ENCODE measurements around the gene MAOA. TPM values are rescaled to one million over a fixed set of nuclear protein-coding genes. Genes with fewer than 3 reads are reported as not detected.
"Not testable (repeated sequence)": the region's sequence is repeated elsewhere in the genome, so short reads cannot be mapped to it uniquely, and the experiment has no call there.

MAOA gene
- total and polyA plus RNA-seq, 4 donors, result 29.6 to 108 (median 82.5) TPM

GRCh38 chrX:43655151-43656004 lies 721 bp upstream of the MAOA start:
- DNase-seq, result peak; percentile 63 to 79
- intact Hi-C loops (cut with DNase I), result loop anchor here (5.0 kb wide), 3 partner anchors 47 to 93 kb away; no protein-coding TSS in a partner anchor
- Histone ChIP-seq H3K27ac (ENCODE audit: low read depth in 1 of 2, low read length in 2 of 2) (peak overlapping the region in 1 of 2 donors; percentile 62), H3K4me3 (ENCODE audit: low read length in 2 of 2) (peak overlapping the region; percentile 8 to 73), H3K9me3 (ENCODE audit: control insufficient read depth, low read length) (no peaks in the 10 kb centered on the region), H3K4me1 (ENCODE audit: control insufficient read depth in 1 of 2, insufficient read depth in 2 of 2, low read length in 2 of 2) (no peaks in the 10 kb centered on the region), H3K27me3 (ENCODE audit: control insufficient read depth in 1 of 2, insufficient read depth in 2 of 2, low read length in 1 of 2) (no peaks in the 10 kb centered on the region), H3K36me3 (ENCODE audit: control insufficient read depth in 1 of 2, insufficient read depth in 2 of 2, low read length in 1 of 2) (no peaks in the 10 kb centered on the region)
- 0 to 37% methylated on average over 49 to 51 of the region's 51 CpGs for WGBS, 2 donors
- ATAC-seq (ENCODE audit: low FRiP score), result peak; percentile 42

GRCh38 chrX:43657671-43658070 lies 1.6 kb downstream of the MAOA start:
- Histone ChIP-seq H3K27me3 (ENCODE audit: control insufficient read depth in 1 of 2, insufficient read depth in 2 of 2, low read length in 1 of 2) (no peaks in the 10 kb centered on the region), H3K36me3 (ENCODE audit: control insufficient read depth in 1 of 2, insufficient read depth in 2 of 2, low read length in 1 of 2) (no peaks in the 10 kb centered on the region), H3K4me3 (ENCODE audit: low read length in 2 of 2) (peak overlapping the region; percentile 40 to 51), H3K27ac (ENCODE audit: low read depth in 1 of 2, low read length in 2 of 2) (no peak overlapping the region), H3K4me1 (ENCODE audit: control insufficient read depth in 1 of 2, insufficient read depth in 2 of 2, low read length in 2 of 2) (no peaks in the 10 kb centered on the region), H3K9me3 (ENCODE audit: control insufficient read depth, low read length) (no peaks in the 10 kb centered on the region)
- DNase-seq (no peak), ATAC-seq (ENCODE audit: low FRiP score) (no peak)
- intact Hi-C loops (cut with DNase I), result loop anchor here (5.0 kb wide), 3 partner anchors 45 to 95 kb away; no protein-coding TSS in a partner anchor
- 8 to 43% methylated on average over 1 of the region's 1 CpG for WGBS, 2 donors

GRCh38 chrX:43661521-43662240 lies 5.6 kb downstream of the MAOA start:
- H3K9me3 ChIP-seq (ENCODE audit: control insufficient read depth, low read length), result no peaks in the 10 kb centered on the region
- no peaks in the 10 kb centered on the region for H3K27me3 ChIP-seq (ENCODE audit: control insufficient read depth in 1 of 2, insufficient read depth in 2 of 2, low read length in 1 of 2)
- peak; percentile 51 for ATAC-seq (ENCODE audit: low FRiP score)
- intact Hi-C loops (cut with DNase I), result no loop called here
- H3K27ac ChIP-seq (ENCODE audit: low read depth in 1 of 2, low read length in 2 of 2), result no peak overlapping the region
- no peak for DNase-seq
- no peaks in the 10 kb centered on the region for H3K36me3 ChIP-seq (ENCODE audit: control insufficient read depth in 1 of 2, insufficient read depth in 2 of 2, low read length in 1 of 2)
- H3K4me3 ChIP-seq (ENCODE audit: low read length in 2 of 2), result no peak overlapping the region
- WGBS, 2 donors, result 23 to 52% methylated on average over 4 of the region's 4 CpGs
- no peaks in the 10 kb centered on the region for H3K4me1 ChIP-seq (ENCODE audit: control insufficient read depth in 1 of 2, insufficient read depth in 2 of 2, low read length in 2 of 2)

GRCh38 chrX:43663173-43663572 lies 7.1 kb downstream of the MAOA start:
- Histone ChIP-seq H3K27me3 (ENCODE audit: control insufficient read depth in 1 of 2, insufficient read depth in 2 of 2, low read length in 1 of 2) (no peaks in the 10 kb centered on the region), H3K36me3 (ENCODE audit: control insufficient read depth in 1 of 2, insufficient read depth in 2 of 2, low read length in 1 of 2) (no peaks in the 10 kb centered on the region), H3K27ac (ENCODE audit: low read depth in 1 of 2, low read length in 2 of 2) (no peak overlapping the region), H3K4me3 (ENCODE audit: low read length in 2 of 2) (no peak overlapping the region), H3K9me3 (ENCODE audit: control insufficient read depth, low read length) (no peaks in the 10 kb centered on the region), H3K4me1 (ENCODE audit: control insufficient read depth in 1 of 2, insufficient read depth in 2 of 2, low read length in 2 of 2) (no peaks in the 10 kb centered on the region)
- 95 to 97% methylated on average over 1 of the region's 1 CpG for WGBS, 2 donors
- ATAC-seq (ENCODE audit: low FRiP score) (no peak), DNase-seq (no peak)
- intact Hi-C loops (cut with DNase I), result no loop called here

GRCh38 chrX:43664258-43664657 lies 8.2 kb downstream of the MAOA start:
- H3K9me3 ChIP-seq (ENCODE audit: control insufficient read depth, low read length), result no peaks in the 10 kb centered on the region
- no peak overlapping the region for H3K27ac ChIP-seq (ENCODE audit: low read depth in 1 of 2, low read length in 2 of 2)
- no peak overlapping the region for H3K4me3 ChIP-seq (ENCODE audit: low read length in 2 of 2)
- H3K36me3 ChIP-seq (ENCODE audit: control insufficient read depth in 1 of 2, insufficient read depth in 2 of 2, low read length in 1 of 2), result no peaks in the 10 kb centered on the region
- no peaks in the 10 kb centered on the region for H3K4me1 ChIP-seq (ENCODE audit: control insufficient read depth in 1 of 2, insufficient read depth in 2 of 2, low read length in 2 of 2)
- intact Hi-C loops (cut with DNase I), result no loop called here
- ATAC-seq (ENCODE audit: low FRiP score) (no peak), DNase-seq (no peak)
- H3K27me3 ChIP-seq (ENCODE audit: control insufficient read depth in 1 of 2, insufficient read depth in 2 of 2, low read length in 1 of 2), result no peaks in the 10 kb centered on the region
- 73 to 89% methylated on average over 3 of the region's 3 CpGs for WGBS, 2 donors

- ATAC-seq (ENCODE audit: low FRiP score) (no peak), DNase-seq (no peak)
- no peaks in the 10 kb centered on the region for H3K9me3 ChIP-seq (ENCODE audit: control insufficient read depth, low read length)
- WGBS, 2 donors, result 70 to 90% methylated on average over 3 of the region's 3 CpGs
- intact Hi-C loops (cut with DNase I), result no loop called here
- no peaks in the 10 kb centered on the region for H3K27me3 ChIP-seq (ENCODE audit: control insufficient read depth in 1 of 2, insufficient read depth in 2 of 2, low read length in 1 of 2)
- no peaks in the 10 kb centered on the region for H3K36me3 ChIP-seq (ENCODE audit: control insufficient read depth in 1 of 2, insufficient read depth in 2 of 2, low read length in 1 of 2)
- H3K4me3 ChIP-seq (ENCODE audit: low read length in 2 of 2), result no peak overlapping the region
- no peaks in the 10 kb centered on the region for H3K4me1 ChIP-seq (ENCODE audit: control insufficient read depth in 1 of 2, insufficient read depth in 2 of 2, low read length in 2 of 2)
- no peak overlapping the region for H3K27ac ChIP-seq (ENCODE audit: low read depth in 1 of 2, low read length in 2 of 2)
Observed at GRCh38 chrX:43664708-43665107, 8.6 kb downstream of the MAOA start.

GRCh38 chrX:43666311-43666912 lies 10.3 kb downstream of the MAOA start:
- WGBS, 2 donors, result 87 to 93% methylated on average over 3 of the region's 3 CpGs
- DNase-seq (no peak), ATAC-seq (ENCODE audit: low FRiP score) (no peak)
- Histone ChIP-seq H3K4me3 (ENCODE audit: low read length in 2 of 2) (no peak overlapping the region), H3K27me3 (ENCODE audit: control insufficient read depth in 1 of 2, insufficient read depth in 2 of 2, low read length in 1 of 2) (no peaks in the 10 kb centered on the region), H3K9me3 (ENCODE audit: control insufficient read depth, low read length) (no peaks in the 10 kb centered on the region), H3K27ac (ENCODE audit: low read depth in 1 of 2, low read length in 2 of 2) (no peak overlapping the region), H3K4me1 (ENCODE audit: control insufficient read depth in 1 of 2, insufficient read depth in 2 of 2, low read length in 2 of 2) (no peaks in the 10 kb centered on the region), H3K36me3 (ENCODE audit: control insufficient read depth in 1 of 2, insufficient read depth in 2 of 2, low read length in 1 of 2) (no peaks in the 10 kb centered on the region)
- intact Hi-C loops (cut with DNase I), result no loop called here

- H3K27me3 ChIP-seq (ENCODE audit: control insufficient read depth in 1 of 2, insufficient read depth in 2 of 2, low read length in 1 of 2); H3K36me3 ChIP-seq (ENCODE audit: control insufficient read depth in 1 of 2, insufficient read depth in 2 of 2, low read length in 1 of 2); H3K9me3 ChIP-seq (ENCODE audit: control insufficient read depth, low read length); DNase-seq; H3K4me1 ChIP-seq (ENCODE audit: control insufficient read depth in 1 of 2, insufficient read depth in 2 of 2, low read length in 2 of 2); H3K27ac ChIP-seq (ENCODE audit: low read depth in 1 of 2, low read length in 2 of 2); intact Hi-C loops (cut with DNase I); H3K4me3 ChIP-seq (ENCODE audit: low read length in 2 of 2); ATAC-seq (ENCODE audit: low FRiP score): not testable (repeated sequence)
- WGBS, 2 donors, result 75 to 78% methylated on average over 17 to 18 of the region's 19 CpGs
Observed at GRCh38 chrX:43675965-43676628, 20.0 kb downstream of the MAOA start.

Data from aorta (tissue), 5 donors.